LNCAP (cell line): ENCODE measurements around the gene TMCC2.

Experiments used
- CTCF ChIP-seq: fragments of 450-650 bp; IDR thresholded peaks from 2 replicates; pipeline ENCODE4 v1.5.1; 2017; ENCODE audit warnings: mild to moderate bottlenecking

TMCC2 gene

GRCh38 chr1:205244384-205244783 lies 16.6 kb downstream of the TMCC2 start:
- no peak for TF ChIP-seq CTCF

- no peak for TF ChIP-seq CTCF
Observed at GRCh38 chr1:205245096-205245495, 17.4 kb downstream of the TMCC2 start.

GRCh38 chr1:205246351-205247119 lies 18.8 kb downstream of the TMCC2 start:
- TF ChIP-seq CTCF, result no peak

- TF ChIP-seq CTCF, result no peak
Observed at GRCh38 chr1:205247130-205247921, 19.6 kb downstream of the TMCC2 start.

GRCh38 chr1:205248793-205249601 lies 21.3 kb downstream of the TMCC2 start:
- TF ChIP-seq CTCF, result no peak

GRCh38 chr1:205249651-205250050 lies 21.9 kb downstream of the TMCC2 start:
- TF ChIP-seq CTCF, result no peak

GRCh38 chr1:205250699-205251098 lies 23.0 kb downstream of the TMCC2 start:
- no peak for TF ChIP-seq CTCF
